ENCODE measurements around the gene ATP6V0A4.

GRCh38 chr7:138773817-138774216 lies 24.2 kb downstream of the ATP6V0A4 start:
- no peak for TF ChIP-seq CTCF (IDR thresholded peaks at IDR 0.05; ENCODE audit: insufficient read depth, low read length, poor library complexity, severe bottlenecking)
- no peak for TF ChIP-seq EZH2phosphoT487 (conservative IDR thresholded peaks at IDR 0.05; ENCODE audit: low read length)
